ENCODE measurements around the gene GPHN. TPM values are rescaled to one million over a fixed set of nuclear protein-coding genes. Genes with fewer than 3 reads are reported as not detected.

The GPHN gene
- total RNA-seq, 1 donor from 2014 or later, result 11.8 TPM

DNA sequence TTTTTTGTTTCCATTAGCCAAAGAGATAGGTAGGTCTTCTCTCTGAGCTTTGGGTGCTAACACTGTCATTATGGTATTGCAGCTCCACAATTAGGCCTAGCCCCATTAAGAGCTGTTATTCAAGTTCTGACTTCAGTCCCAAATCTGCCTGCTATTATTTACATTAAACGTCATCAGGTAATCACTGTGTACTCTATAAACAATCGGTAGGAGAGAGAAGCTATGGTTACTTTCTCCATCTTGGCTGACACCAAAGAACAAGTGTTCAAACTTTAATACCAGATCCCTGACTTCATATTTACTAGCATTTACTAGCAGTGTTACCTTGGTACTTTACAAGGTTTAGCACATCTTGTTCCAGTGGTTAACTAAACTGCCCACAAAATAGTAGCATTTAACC lies 376.2 kb downstream of the GPHN start:
- Histone ChIP-seq H3K36me3 (ENCODE audit: control insufficient read depth, insufficient read depth, low read length) (no peaks in the 10 kb centered on the region), H3K4me3 (ENCODE audit: low read depth, low read length) (no peak overlapping the region), H3K27me3 (ENCODE audit: control insufficient read depth, insufficient read depth, low read length) (no peaks in the 10 kb centered on the region)
- TF ChIP-seq CTCF (IDR thresholded peaks at IDR 0.05; ENCODE audit: insufficient read depth, low read length, severe bottlenecking), result no peak
- DNase-seq (ENCODE audit: low read depth), result no peak
- no peak for FAIRE-seq

DNA sequence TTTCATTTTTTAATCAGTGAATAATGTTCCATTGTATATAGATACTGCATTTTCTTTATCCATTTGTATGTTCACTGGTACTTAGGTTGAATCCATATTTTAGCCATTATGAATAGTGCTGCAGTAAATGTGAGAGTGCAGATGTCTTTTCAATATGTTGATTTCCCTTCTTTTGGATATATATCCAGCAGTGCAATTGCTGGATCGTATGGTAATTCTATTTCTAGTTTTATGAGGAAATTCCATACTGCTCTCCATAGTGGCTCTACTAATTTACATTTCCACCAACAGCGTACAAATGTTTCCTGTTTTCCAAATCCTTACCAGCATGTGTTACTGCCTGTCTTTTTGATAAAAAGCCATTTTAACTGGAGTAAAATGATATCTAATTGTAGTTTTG lies 392.8 kb downstream of the GPHN start:
- no peak for TF ChIP-seq CTCF (IDR thresholded peaks at IDR 0.05; ENCODE audit: insufficient read depth, low read length, severe bottlenecking)
- no peak for DNase-seq (ENCODE audit: low read depth)
- FAIRE-seq, result no peak
- Histone ChIP-seq H3K27me3 (ENCODE audit: control insufficient read depth, insufficient read depth, low read length) (no peaks in the 10 kb centered on the region), H3K4me3 (ENCODE audit: low read depth, low read length) (no peak overlapping the region), H3K36me3 (ENCODE audit: control insufficient read depth, insufficient read depth, low read length) (no peaks in the 10 kb centered on the region)

DNA sequence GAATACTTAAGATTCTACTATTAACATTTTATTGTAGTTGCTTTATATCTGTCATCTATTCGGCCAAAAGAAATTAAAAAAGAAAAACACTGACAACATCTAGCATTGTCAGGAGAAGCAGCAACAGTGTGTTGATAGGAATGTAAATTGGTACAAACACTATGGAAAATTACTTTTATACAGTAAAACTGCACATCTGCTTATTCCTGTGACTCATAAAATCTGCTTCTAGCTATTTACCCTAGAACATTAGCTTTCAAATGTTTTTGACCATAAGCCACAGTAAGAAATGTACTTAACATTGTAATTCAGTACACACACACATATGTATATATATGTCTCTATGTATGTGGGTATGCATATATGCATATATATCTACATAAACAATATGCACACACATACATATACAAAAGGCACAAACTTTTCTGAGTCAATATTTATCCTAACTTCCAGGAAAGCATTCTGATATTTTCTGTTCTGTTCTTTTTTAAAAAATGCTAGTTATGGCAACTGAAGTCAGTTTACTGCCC lies 402.4 kb downstream of the GPHN start:
- H3K4me3 ChIP-seq (ENCODE audit: low read depth, low read length), result no peak overlapping the region
- no peaks in the 10 kb centered on the region for H3K27me3 ChIP-seq (ENCODE audit: control insufficient read depth, insufficient read depth, low read length)
- FAIRE-seq (no peak), DNase-seq (ENCODE audit: low read depth) (no peak)
- TF ChIP-seq CTCF (IDR thresholded peaks at IDR 0.05; ENCODE audit: insufficient read depth, low read length, severe bottlenecking), result no peak
- no peaks in the 10 kb centered on the region for H3K36me3 ChIP-seq (ENCODE audit: control insufficient read depth, insufficient read depth, low read length)

DNA sequence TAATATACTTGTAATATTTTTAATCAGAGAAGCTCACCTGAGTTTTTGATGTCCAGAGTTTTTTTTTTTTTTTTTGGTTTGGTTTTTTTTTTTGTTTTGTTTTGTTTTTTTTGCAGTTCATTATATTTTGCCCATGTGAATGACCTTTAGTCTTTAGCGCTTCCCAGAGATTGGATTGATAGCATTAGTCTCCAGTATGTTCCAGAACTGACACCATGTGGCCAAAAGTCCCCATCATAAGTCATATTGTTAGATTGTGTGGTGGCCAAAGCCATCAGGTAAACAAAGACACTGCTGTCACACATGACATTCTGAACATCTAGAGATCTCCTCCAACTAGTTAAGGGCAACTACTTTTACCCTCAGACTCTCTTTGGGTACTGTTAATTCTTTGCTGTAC lies 408.5 kb downstream of the GPHN start:
- Histone ChIP-seq H3K4me3 (ENCODE audit: low read depth, low read length) (no peak overlapping the region), H3K27me3 (ENCODE audit: control insufficient read depth, insufficient read depth, low read length) (no peaks in the 10 kb centered on the region), H3K36me3 (ENCODE audit: control insufficient read depth, insufficient read depth, low read length) (no peaks in the 10 kb centered on the region)
- FAIRE-seq (no peak), DNase-seq (ENCODE audit: low read depth) (no peak)
- TF ChIP-seq CTCF (IDR thresholded peaks at IDR 0.05; ENCODE audit: insufficient read depth, low read length, severe bottlenecking), result no peak

- no peaks in the 10 kb centered on the region for H3K27me3 ChIP-seq (ENCODE audit: control insufficient read depth, insufficient read depth, low read length)
- no peaks in the 10 kb centered on the region for H3K36me3 ChIP-seq (ENCODE audit: control insufficient read depth, insufficient read depth, low read length)
- TF ChIP-seq CTCF (IDR thresholded peaks at IDR 0.05; ENCODE audit: insufficient read depth, low read length, severe bottlenecking), result no peak
- no peak overlapping the region for H3K4me3 ChIP-seq (ENCODE audit: low read depth, low read length)
- FAIRE-seq (no peak), DNase-seq (ENCODE audit: low read depth) (no peak)
Measured at GRCh38 chr14:66918527-66918926, 410.6 kb downstream of the GPHN start.

GRCh38 chr14:66920196-66920595 lies 412.2 kb downstream of the GPHN start:
- Histone ChIP-seq H3K4me3 (ENCODE audit: low read depth, low read length) (no peak overlapping the region), H3K27me3 (ENCODE audit: control insufficient read depth, insufficient read depth, low read length) (no peaks in the 10 kb centered on the region), H3K36me3 (ENCODE audit: control insufficient read depth, insufficient read depth, low read length) (no peaks in the 10 kb centered on the region)
- TF ChIP-seq CTCF (IDR thresholded peaks at IDR 0.05; ENCODE audit: insufficient read depth, low read length, severe bottlenecking), result no peak
- FAIRE-seq (no peak), DNase-seq (ENCODE audit: low read depth) (no peak)
